Measurements from ENCODE around the gene CHRNB1.

CHRNB1 gene

DNA sequence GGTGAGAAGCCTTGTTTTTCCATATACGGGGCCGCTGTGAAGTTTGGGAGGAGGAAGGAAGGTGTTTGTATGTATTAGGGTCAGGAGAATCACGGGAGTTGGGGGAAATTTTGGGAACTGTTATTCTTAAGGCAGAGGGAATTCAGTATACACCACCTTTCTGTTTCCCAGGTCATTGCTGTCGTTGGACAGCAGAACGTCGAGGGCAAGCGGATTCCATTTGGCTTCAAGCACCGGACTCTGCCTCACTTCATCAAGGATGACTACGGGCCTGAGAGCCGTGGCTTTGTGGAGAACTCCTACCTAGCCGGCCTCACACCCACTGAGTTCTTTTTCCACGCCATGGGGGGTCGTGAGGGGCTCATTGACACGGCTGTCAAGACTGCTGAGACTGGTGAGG lies 56.9 kb downstream of the CHRNB1 start:
- no peak for DNase-seq (ENCODE audit: low read depth, low spot score)
- TF ChIP-seq, protein P1, sequence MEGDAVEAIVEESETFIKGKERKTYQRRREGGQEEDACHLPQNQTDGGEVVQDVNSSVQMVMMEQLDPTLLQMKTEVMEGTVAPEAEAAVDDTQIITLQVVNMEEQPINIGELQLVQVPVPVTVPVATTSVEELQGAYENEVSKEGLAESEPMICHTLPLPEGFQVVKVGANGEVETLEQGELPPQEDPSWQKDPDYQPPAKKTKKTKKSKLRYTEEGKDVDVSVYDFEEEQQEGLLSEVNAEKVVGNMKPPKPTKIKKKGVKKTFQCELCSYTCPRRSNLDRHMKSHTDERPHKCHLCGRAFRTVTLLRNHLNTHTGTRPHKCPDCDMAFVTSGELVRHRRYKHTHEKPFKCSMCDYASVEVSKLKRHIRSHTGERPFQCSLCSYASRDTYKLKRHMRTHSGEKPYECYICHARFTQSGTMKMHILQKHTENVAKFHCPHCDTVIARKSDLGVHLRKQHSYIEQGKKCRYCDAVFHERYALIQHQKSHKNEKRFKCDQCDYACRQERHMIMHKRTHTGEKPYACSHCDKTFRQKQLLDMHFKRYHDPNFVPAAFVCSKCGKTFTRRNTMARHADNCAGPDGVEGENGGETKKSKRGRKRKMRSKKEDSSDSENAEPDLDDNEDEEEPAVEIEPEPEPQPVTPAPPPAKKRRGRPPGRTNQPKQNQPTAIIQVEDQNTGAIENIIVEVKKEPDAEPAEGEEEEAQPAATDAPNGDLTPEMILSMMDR (IDR thresholded peaks at IDR 0.05; ENCODE audit: low read depth, low read length): no peak
- H3K4me3 ChIP-seq (ENCODE audit: low read depth, low read length): no peak overlapping the region
- in situ Hi-C loops (cut with HindIII; ENCODE audit: low sequenced_read_pairs): no loop called here

DNA sequence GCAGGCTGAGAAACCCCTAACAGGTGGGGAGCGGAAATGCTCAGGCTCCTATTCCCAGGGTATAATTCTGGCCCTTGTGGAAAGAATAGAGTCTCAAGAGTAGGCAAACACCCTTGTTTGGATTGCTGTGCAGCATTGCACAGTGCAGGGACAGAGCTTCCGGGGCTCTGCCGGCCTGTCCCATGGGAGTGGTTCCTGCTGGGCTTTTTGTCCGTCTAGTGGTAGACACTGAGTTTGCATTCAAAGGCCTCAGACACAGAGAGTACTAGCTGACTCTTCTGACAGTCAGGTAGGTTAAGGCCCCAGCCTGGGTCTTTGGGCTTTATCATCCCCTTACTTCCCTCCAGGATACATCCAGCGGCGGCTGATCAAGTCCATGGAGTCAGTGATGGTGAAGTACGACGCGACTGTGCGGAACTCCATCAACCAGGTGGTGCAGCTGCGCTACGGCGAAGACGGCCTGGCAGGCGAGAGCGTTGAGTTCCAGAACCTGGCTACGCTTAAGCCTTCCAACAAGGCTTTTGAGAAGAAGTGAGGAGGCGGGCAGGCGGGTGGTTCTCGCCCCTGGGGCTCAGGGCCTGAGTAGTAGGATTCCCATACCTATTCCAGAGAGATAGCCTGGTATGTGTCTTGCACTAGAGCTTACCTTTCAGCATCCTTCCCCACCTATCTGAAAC lies 57.4 kb downstream of the CHRNB1 start:
- DNase-seq (ENCODE audit: low read depth, low spot score): no peak
- H3K4me3 ChIP-seq (ENCODE audit: low read depth, low read length): no peak overlapping the region
- TF ChIP-seq, protein P1 (IDR thresholded peaks at IDR 0.05; ENCODE audit: low read depth, low read length): no peak
- in situ Hi-C loops (cut with HindIII; ENCODE audit: low sequenced_read_pairs): no loop called here

DNA sequence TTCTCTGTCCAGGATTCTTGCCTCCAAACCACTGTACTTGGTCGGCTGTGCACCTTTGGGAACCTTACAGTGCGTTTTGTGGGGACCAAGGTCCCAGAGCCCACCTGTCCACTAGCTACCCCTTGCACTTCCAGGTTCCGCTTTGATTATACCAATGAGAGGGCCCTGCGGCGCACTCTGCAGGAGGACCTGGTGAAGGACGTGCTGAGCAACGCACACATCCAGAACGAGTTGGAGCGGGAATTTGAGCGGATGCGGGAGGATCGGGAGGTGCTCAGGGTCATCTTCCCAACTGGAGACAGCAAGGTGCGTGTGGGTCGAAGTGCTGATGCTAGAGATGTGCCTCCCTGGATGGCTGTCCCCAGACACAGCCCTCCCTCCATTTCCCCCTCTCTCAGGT lies 58.1 kb downstream of the CHRNB1 start:
- in situ Hi-C loops (cut with HindIII; ENCODE audit: low sequenced_read_pairs): no loop called here
- no peak overlapping the region for H3K4me3 ChIP-seq (ENCODE audit: low read depth, low read length)
- TF ChIP-seq, protein P1 (IDR thresholded peaks at IDR 0.05; ENCODE audit: low read depth, low read length): peak; percentile 47
- DNase-seq (ENCODE audit: low read depth, low spot score): no peak

DNA sequence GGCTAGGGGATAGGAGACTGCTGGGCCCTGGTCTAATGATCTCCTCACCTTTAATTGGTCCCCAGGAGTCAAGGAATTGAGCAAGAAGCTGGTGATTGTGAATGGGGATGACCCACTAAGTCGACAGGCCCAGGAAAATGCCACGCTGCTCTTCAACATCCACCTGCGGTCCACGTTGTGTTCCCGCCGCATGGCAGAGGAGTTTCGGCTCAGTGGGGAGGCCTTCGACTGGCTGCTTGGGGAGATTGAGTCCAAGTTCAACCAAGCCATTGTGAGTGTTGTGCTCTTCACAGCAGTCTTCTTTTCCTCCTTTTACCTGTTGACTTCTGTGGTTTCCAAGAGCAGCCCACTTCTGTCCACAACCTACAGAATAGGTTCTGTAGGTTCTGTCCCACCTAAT lies 58.7 kb downstream of the CHRNB1 start:
- TF ChIP-seq, protein P1 (IDR thresholded peaks at IDR 0.05; ENCODE audit: low read depth, low read length): no peak
- in situ Hi-C loops (cut with HindIII; ENCODE audit: low sequenced_read_pairs): no loop called here
- DNase-seq (ENCODE audit: low read depth, low spot score): no peak
- H3K4me3 ChIP-seq (ENCODE audit: low read depth, low read length): no peak overlapping the region
